GM21737 (cell line): ENCODE data around the gene ANKRD53.
"Not testable (repeated sequence)": the region's sequence is repeated elsewhere in the genome, so short reads cannot be mapped to it uniquely, and the experiment has no call there.

ENCODE experiments used
- ATAC-seq: cut with Tn5 transposase; IDR thresholded peaks from one replicate; pipeline ENCODE4 v1.9.1; 2021; ENCODE audit warnings: mild to moderate bottlenecking, moderate library complexity; ENCODE audit not compliant: unreplicated experiment

Gene ANKRD53

DNA sequence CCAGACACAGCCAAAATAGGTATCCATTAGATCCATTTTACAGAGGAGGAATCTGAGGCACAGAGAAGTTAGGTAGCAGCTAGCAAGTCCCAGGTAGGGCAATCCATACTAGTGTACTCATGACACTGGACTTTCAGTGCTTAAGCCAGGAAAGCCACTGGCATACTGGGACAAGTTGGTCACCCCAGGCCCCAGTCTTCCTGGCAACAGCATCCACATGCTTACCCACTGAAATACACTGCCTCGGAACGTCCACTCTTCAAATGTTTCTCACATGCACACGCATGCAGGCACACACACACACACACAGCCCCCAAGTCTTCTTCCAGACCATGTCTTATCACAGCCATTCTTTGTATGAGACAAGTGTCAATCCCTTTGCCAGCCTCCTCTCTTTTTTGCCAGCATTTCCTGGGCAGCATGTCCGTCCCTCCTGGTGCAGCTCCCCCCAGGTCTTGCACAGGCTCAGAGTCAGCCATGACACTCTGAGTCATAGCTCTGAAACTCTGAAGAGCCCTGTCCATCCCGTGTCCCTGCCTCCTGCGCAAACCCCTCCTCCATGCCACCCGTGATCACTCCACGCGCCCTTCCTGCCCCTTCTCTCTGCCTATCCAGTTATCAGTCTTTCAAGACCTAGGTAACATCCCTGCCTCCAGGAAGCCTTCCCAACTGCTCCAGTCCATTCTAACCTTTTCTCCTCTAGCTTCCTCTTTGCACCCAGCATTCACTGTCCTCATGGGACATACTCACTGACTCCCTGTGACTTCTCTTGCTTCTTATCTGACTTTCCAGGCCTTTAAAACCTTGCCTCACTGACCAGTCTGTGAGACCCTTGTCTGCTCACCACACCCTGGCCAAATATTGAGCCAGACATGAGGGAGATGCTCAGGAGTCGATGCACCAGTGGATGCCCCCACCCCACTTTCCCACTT, 27.1 kb downstream of the ANKRD53 start:
- ATAC-seq: no peak

- no peak for ATAC-seq
Observed at GRCh38 chr2:71006323-71006722, 27.9 kb downstream of the ANKRD53 start.

- ATAC-seq: no peak
Observed at GRCh38 chr2:71006955-71007799, 28.7 kb downstream of the ANKRD53 start.

- no peak for ATAC-seq
Observed at GRCh38 chr2:71008342-71008741, 29.9 kb downstream of the ANKRD53 start.

- ATAC-seq: not testable (repeated sequence)
Observed at GRCh38 chr2:71011786-71012185, 33.4 kb downstream of the ANKRD53 start.

DNA sequence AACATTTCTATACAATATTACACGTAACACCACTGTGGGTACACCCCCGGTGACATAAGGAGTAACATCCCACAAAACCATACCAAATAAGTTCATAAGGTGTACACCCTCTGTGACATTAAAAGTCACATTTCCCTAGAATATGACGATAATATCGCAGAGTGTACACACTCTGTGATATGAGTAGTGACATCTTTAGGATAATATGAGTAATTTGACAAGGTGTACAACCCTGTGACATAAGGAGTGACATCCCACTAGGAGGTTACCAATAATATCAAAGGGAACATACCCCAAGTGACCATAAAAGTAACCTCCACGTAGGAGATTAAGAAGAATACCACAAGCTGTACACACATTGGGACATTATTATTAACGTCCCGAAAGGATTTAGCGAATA, 40.2 kb downstream of the ANKRD53 start:
- ATAC-seq: no peak

DNA sequence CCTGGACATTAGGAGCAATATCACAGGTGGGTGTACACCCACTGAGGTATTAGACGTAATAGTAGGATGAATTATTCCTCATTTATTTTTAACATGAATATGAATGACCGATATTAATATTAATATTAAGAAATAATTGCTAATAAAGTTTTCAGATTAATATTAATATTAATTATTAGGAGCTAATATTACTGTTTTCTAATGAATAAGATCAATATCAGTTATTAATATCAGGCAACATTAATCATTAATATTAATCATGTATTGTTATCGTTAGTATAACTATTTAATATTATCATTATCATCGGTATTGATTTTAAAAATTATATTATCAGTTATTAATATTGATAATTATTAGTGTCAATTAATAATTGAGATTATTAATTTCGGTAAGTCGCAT, 41.6 kb downstream of the ANKRD53 start:
- ATAC-seq: not testable (repeated sequence)

GRCh38 chr2:71021394-71021793, 43.0 kb downstream of the ANKRD53 start:
- not testable (repeated sequence) for ATAC-seq

DNA sequence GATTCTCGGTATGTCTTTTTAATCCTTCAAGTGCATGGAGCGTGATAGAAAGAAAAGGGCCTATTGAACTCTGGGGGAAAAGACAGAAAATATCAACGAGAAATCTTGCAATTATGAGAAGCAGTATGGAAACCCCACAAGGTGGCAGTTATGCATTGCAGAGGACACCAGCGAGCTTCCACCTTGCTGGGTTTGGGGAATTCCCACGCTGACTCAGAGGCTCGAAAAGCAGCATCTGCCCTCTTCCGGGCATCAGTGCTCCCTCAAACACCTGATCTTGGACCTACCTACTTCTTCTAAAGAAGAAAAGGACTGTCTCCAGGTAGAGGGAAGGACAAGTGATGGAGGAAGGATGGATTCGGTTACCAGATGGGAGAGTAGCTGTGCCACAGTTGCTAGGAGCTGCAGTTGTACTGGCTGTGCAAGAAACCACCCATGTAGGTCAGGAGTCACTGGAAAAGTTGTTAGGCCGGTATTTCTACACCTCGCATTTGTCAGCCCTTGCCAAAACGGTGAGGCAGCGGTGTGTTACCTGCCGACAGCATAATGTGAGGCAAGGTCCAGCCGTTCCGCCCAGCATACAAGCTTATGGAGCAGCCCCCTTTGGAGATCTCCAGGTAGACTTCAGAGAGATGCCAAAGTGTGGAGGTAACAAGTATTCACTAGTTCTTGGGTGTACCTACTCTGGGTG, 45.3 kb downstream of the ANKRD53 start:
- not testable (repeated sequence) for ATAC-seq
